GM19455 (cell line): Measurements from ENCODE around the gene TRIM28.

Experiments used
- ATAC-seq: cut with Tn5 transposase; IDR thresholded peaks from one replicate; pipeline ENCODE4 v1.9.1; 2021; ENCODE audit not compliant: unreplicated experiment

The TRIM28 gene

DNA sequence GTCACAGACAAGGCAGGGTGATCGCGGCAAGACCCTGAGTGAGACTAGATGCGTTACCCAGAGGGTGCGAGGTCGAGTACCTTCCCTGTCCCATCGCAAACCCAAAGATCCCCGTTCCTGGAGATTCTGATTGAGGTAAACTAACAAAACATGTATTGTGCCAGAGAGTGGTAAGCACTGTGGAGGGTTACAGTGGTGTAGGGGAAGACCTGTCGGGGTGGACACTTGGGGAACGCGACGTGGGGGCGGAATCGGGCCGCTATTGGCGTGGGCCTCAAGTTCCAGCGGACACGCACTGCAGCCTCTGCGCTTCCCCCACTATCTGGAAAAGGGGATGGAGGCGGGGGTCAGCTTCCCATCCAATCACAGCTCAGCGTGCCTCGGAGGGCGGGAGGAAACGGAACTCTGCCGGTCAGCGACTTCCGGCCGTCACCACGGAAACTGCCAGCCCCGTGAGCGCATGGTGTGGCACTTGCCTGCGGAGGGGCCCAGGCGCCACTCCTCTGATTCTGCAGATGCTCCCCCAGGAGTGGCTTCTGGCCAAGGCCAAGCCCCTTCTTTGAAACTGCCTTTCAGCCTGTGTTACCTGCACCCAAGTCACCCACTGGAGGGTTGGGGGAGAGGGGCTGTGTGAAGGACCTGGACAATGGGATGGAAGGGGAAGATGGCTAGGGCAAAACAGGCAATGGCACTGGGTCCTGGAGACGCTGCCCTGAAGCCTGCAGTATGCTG lies 15.6 kb downstream of the TRIM28 start:
- no peak for ATAC-seq

DNA sequence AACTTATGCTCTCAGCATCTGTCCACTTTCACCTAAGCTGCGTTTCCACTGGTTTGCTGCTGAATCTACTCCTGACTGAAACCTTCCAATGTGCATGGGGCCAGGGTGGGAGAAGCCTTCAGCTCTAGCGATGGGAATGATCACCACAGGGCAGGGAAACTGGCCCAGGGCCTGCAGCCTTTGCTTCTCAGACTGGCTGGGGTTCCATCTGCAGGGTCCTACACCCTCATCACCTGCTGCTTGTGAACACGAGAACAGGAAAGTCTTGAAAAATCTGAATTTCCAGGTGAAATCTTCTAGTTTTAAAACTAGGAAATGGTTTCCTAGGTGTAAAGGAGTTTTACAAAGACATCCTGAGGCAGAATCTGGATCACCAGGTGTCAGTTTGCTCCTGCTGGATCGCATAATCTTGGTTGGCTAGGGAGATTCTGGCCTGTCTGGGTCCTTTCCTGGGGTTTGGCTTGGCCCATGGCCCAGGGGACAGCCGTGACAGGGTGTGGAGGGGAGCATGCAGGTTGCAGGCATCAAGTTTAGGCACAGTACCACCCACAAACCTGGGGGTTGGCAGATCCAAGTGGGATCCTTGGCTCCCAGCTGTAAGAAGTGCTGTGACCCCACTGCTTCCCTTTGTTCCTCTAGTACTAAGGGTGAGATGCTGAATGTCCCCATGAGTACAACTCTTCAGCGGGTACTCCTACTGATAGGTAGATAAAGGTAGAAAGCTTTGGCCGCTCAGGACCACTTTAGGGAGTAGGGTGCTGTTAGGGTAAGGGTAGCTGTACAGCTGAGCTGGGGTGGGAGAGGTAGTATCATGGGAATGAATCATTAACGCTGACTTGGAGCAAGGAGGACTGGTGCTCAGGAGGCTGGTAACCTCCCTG lies 16.4 kb downstream of the TRIM28 start:
- no peak for ATAC-seq

- ATAC-seq, result no peak
Measured at GRCh38 chr19:58560921-58561320, 17.1 kb downstream of the TRIM28 start.

- ATAC-seq, result no peak
Measured at GRCh38 chr19:58561373-58562121, 17.7 kb downstream of the TRIM28 start.

GRCh38 chr19:58562122-58563033 lies 18.5 kb downstream of the TRIM28 start:
- no peak for ATAC-seq

GRCh38 chr19:58563034-58563573 lies 19.2 kb downstream of the TRIM28 start:
- ATAC-seq, result no peak

GRCh38 chr19:58563823-58564222 lies 20.0 kb downstream of the TRIM28 start:
- no peak for ATAC-seq

DNA sequence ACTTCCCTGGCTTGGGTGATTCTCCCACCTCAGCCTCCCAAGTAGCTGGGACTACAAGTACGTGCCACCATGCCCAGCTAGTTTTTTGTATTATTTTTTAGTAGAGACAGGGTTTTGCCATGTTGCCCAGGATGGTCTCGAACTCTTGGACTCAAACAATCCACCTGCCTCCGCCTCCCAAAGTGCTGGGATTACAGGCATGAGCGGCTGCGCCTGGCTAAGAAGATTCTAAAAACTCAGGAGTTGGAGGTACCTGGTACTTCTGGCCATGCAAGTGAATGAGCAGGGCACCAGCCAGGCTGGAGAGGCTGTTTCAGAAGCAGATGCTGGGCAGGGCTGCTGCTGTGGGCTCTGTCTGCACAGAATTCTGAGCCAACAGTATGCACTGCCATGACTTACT lies 23.1 kb downstream of the TRIM28 start:
- no peak for ATAC-seq

DNA sequence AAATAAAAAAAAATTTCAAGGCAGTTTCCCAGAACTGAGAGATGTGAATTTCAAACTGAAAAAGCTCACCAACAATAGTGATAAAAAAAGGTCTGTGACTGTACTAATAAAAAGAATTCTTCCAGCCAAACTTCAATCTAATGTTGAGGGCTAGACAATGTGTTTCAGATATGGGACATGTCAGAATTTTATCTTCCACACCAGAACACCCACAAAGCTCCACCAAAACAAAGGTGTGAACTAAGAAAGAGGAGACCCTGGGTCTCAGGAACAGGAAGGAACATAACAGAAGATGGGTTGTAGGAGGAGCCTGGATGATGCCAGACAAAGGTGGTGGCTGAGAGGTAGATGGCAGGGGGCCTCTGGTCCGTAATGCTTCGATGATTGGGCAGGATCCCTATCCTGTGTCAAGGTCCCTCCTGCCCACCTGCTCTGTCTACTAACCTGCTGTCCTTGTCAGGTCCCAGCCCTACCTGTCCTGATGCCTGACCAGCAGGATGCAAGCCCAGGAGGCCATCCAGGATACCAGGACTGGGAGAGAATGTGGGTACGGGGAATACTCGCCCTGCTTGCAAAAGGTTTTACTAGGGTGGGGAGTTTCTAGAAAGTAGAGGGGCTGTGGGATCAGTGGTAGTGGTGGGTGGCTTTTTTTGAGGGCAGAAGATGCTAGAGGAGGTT lies 24.7 kb downstream of the TRIM28 start:
- ATAC-seq, result no peak

DNA sequence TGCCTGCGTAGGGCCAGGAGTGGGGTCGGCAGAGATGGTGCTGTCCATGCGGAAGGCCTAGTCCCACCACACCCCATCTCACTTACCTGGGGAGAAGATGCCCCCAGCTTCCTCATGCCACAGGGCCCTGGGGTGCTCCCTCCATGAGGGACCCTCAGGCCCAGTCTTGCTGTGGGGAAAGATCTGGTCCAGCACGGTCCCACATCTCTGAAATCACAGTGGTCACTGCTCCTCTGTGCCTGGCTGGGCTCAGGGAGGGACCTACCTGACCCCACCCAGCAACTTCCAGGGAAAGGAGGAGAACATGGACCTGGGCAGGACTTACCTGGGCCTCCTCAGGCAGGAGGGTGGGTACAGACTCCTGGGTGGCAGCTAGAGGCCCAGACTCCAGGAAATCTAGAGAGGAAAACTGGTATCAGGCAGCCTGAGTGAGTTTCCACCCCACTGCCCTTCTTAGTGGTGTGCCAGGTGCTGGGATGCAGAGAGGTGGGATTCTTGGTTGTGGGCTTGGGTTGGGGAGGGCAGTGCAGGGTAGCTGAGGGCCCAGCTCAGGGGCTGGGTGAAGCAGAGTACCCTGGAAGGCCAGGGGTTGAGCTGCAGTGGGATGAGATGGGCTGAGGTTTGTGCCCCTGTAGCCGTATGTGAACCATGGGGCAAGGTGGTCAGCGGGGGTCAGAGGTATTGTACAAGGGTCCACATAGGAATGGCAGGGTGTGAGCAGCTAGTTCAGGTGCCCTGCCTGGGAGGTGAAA lies 25.5 kb downstream of the TRIM28 start:
- no peak for ATAC-seq

DNA sequence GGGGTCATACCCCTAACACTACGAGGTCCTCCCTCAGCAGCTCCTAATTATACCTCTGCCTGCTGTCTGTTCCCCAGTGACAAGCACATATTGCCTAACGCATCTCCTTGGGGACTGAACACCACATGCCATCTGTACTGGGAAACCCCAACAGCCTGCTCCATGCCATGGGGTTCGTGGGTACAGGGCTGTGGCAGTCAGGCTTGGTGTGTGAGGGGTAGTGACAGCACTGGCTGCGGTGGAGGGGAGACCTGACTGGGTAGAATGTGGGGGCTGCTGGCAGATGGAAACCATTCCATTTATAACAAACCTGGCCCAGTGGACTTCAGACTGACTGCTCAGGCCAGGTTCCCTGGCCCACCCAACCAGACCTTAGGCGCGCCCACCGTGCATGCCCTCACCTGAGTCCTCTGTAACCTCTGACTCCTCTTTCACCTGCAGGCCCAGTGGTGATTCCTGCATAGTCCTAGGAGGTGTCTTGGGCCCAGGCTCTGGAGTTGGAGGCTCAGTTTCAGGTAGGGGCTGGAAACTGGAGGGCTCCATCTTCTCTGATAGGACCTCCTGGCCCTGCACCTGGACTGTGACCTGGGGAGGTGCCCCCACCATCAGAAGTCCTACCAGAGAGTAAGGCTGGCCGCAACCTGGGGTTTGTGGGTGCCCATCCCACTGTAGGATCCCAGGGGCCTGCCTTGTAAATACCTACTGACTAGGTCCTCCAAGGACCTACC lies 26.2 kb downstream of the TRIM28 start:
- no peak for ATAC-seq

GRCh38 chr19:58570770-58571574 lies 27.1 kb downstream of the TRIM28 start:
- no peak for ATAC-seq

- no peak for ATAC-seq
Measured at GRCh38 chr19:58571575-58571947, 27.7 kb downstream of the TRIM28 start.

DNA sequence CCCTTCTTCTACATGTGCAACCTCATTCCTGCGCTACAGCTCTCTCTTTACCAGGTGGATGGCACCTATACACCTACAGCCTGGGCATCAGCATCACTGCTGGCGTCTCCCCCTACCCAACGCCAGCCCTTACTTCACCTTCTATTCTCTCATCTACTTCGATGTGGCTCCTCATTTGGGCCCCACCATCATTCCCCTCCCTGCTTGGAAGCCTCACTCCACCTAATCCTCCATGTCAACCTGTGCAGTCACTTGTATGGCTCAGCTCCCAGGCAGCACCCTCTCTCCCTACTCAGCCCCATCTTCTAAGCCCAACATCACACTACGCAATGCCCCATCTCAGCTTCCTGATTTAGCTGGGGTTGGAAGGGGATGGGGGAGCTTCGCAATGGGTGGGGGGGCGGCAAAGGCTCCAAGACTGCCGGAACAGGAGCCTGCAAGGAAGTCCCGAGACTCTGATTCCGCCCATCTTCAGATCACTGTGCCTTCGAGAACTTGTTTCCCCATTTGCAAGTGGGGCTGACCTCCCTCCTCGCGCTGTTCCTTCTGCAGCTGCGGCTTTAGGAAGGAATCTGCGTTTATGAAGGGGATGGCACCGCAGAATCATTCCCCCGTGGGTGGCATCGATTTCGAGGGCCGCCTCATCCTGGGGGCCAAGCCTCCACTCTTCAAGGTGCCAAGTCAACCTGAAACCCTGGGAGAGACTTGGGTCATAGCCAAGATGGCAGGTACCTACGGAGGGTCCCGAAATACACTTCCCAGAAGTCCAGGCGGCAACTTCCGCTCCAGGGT lies 28.4 kb downstream of the TRIM28 start:
- no peak for ATAC-seq

GRCh38 chr19:58572818-58573657 lies 29.2 kb downstream of the TRIM28 start, which contains the start of gene MZF1:
Gene MZF1 (minus strand): TSS chr19:58573335. CDS start chr19:58571389, 1,946 bp downstream.
- peak; percentile 53 for ATAC-seq
